SK-N-MC (cell line): ENCODE data around the gene PAGR1.
A peak's percentile ranks its signal among the peaks of the same experiment; 100 is the strongest.
"Not testable (repeated sequence)": the region's sequence is repeated elsewhere in the genome, so short reads cannot be mapped to it uniquely, and the experiment has no call there.

ENCODE experiments used
- DNase-seq: peaks from one replicate; pipeline ENCODE4 v3.0.0-alpha.2; 2011; ENCODE audit warnings: low read depth, low spot score
- H3K27ac ChIP-seq: fragments of 200-600 bp; sonication (generic); 2 replicates; pipeline ENCODE4 v1.5.1; 2016; ENCODE audit warnings: mixed run types
- H3K36me3 ChIP-seq: fragments of 200-600 bp; sonication (generic); 2 replicates; pipeline ENCODE4 v1.6.1; 2017; ENCODE audit warnings: antibody characterized with exemption, low read length, mixed read lengths; ENCODE audit not compliant: insufficient read depth
- H3K4me3 ChIP-seq: fragments of 200-600 bp; sonication (generic); 2 replicates; pipeline ENCODE4 v1.5.1; 2016
- H3K9ac ChIP-seq: fragments of 200-600 bp; sonication (generic); 2 replicates; pipeline ENCODE4 v1.8.0; 2017; ENCODE audit warnings: mixed run types, mixed read lengths; ENCODE audit not compliant: insufficient read length
- H3K9me3 ChIP-seq: fragments of 200-600 bp; sonication (generic); 2 replicates; pipeline ENCODE4 v1.6.1; 2017; ENCODE audit warnings: low read depth, mild to moderate bottlenecking, antibody characterized with exemption, low read length, moderate library complexity, mixed read lengths
- EZH2 ChIP-seq: fragments of 200-600 bp; sonication (generic); IDR thresholded peaks from one replicate; pipeline ENCODE4 v1.6.1; 2017; ENCODE audit warnings: antibody characterized with exemption
- FOXP2 ChIP-seq: optimal IDR thresholded peaks from 2 replicates; pipeline ENCODE3; 2011; ENCODE audit warnings: mild to moderate bottlenecking, moderate library complexity; ENCODE audit not compliant: insufficient read depth; ENCODE audit errors: extremely low read length, control extremely low read depth
- POLR2AphosphoS5 ChIP-seq: IDR thresholded peaks from 2 replicates; pipeline ENCODE4 v1.6.1; 2012; ENCODE audit warnings: mild to moderate bottlenecking, low read depth, low read length, borderline replicate concordance

PAGR1 gene

DNA sequence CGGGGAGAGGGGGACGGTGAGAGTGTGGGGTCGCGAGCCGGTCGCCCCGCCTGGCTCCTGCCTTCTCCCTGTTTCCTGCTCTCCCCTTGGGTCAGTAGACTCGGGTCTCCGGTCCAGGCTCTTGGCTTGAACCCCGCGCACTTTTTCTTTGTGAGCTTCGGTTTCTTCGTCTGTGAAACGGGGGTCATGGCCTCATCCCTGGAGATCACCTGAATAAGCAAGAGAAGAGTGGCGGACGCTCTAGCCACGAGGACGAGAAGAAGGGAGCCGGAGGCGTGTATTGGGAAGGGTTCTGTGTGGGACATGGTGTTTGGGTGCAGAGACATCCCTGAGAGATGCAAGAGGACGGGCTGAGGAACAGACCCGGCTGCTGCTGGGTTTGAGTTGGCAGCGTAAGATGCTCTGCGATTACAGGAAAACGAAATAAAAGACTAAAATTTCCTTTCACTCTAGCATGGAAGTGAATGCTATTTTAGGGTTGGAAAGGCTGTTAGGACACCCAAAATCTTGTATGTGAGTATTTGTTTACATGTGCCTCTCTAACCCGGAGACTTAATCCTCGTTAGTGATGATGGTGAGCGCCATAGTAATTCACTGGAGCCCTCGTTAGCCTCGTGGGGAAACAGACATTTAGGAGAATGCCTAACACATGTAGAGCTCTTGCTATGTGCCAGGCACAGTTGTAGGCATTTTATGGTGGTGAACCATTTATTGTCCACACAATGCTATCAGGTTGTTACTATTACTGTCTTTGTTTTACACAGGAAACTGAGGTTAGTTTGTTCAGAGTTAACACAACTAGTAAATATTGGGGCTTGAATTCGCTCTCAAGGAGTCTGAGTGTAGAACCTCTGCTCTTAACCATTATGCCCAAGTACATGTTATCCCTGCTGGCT is 24.8 kb upstream of the PAGR1 start:
- peak overlapping the region; percentile 16; the same call in 1 of the 2 replicates for H3K27ac ChIP-seq
- no peak for DNase-seq

DNA sequence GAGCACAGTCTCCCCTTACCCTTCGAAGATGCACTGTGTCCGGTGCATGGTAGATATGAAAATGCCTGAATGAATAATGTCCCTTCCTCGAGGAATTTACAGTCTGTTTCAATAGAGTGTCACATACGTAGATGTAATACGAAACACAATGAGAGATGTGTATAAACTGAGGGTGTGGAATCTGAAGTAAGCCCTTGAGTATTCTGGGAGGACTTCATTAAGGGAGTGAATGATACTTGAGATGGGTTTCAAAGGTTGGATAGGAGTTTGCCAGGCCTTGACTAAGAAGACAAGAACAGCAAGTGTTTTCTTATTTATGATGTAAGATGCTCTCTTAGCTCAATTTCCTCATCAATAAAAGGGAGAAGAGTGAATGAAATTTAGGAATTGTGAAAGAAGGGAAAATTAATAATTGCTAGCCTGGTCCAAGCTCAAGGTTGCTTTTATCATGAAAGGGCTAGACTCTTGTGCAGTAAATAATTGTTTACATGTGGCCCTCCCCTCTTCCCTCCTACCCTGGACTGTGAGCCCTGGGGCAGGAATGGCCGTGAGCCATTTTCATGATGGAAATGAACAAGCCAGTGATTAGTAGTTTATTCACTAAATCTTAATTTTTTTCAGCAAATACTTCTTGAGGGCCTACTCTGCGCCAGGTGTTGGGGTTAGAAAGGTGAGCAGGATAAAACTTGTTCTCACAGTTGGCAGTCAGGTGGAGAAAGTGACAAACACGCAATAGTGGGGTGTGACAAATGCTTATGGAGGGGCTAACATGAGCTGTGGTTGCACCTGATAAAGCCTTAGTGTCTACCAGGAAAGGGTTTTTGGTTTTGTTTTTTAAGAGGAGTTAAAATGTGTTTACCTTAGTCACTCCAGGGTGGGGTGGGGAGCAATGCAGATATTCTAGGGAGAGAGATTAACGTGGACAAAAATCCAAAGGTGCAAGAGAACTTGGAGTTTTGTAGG is 23.8 kb upstream of the PAGR1 start:
- Histone ChIP-seq H3K9ac (peak overlapping the region; percentile 92), H3K9me3 (no peaks in the 10 kb centered on the region), H3K4me3 (peak overlapping the region; percentile 86), H3K36me3 (peaks cover 22% of the 10 kb centered on the region), H3K27ac (no peak overlapping the region)
- no peak for DNase-seq
- no peak for TF ChIP-seq POLR2AphosphoS5
- TF ChIP-seq FOXP2: no peak
- TF ChIP-seq EZH2: no peak

More for the DNA sequence above, 24.8 kb upstream of the PAGR1 start:
- Histone ChIP-seq H3K9ac (peak overlapping the region; percentile 92), H3K4me3 (peak overlapping the region; percentile 86), H3K9me3 (no peaks in the 10 kb centered on the region), H3K36me3 (peaks cover 13% of the 10 kb centered on the region; the same call in 1 of the 2 replicates)
- TF ChIP-seq FOXP2 (no peak), EZH2 (no peak), POLR2AphosphoS5 (no peak)

DNA sequence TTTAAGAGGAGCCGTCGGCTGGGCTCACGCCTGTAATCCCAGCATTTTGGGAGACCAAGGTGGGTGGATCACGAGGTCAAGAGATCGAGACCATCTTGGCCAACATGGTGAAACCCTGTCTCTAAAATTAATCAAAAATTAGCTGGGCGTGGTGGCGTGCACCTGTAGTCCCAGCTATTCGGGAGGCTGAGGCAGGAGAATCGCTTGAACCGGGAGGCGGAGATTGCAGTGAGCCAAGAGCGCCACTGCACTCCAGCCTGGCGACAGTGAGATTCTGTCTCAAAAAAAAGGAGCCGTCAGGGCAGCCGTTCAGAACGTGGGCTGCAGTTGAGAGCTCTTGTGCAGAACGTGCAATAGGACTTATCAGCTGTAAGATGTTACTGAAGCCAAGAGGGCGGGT is 22.8 kb upstream of the PAGR1 start:
- not testable (repeated sequence) for H3K4me3 ChIP-seq, H3K27ac ChIP-seq, DNase-seq, H3K9ac ChIP-seq, H3K9me3 ChIP-seq
- peaks cover 33% of the 10 kb centered on the region for H3K36me3 ChIP-seq

DNA sequence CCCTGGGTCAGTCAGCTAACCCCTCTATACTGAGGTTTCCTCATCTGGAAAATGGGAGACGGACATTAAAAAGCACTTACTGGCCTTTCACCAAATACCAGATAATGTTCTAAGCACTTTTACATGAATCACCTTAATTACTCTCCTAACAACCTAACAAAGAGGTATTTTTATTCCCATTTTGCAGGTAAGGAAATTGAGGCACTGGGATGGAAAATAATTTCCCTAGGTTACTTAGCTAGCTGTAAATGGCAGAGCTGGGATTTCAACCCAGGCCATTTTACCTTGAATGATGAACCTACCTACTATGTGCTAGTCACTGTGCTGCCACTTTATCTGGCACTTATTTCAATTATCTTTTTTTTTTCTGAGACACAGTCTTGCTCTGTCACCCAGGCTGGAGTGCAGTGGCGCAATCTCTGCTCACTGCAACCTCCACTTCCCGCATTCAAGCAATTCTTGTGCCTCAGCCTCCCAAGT is 21.7 kb upstream of the PAGR1 start:
- H3K9ac ChIP-seq: no peak overlapping the region
- H3K9me3 ChIP-seq: no peaks in the 10 kb centered on the region
- H3K4me3 ChIP-seq: no peak overlapping the region
- no peak overlapping the region for H3K27ac ChIP-seq
- DNase-seq: no peak
- H3K36me3 ChIP-seq: peaks cover 44% of the 10 kb centered on the region
- TF ChIP-seq EZH2: no peak
- TF ChIP-seq FOXP2: no peak
- TF ChIP-seq POLR2AphosphoS5: no peak

DNA sequence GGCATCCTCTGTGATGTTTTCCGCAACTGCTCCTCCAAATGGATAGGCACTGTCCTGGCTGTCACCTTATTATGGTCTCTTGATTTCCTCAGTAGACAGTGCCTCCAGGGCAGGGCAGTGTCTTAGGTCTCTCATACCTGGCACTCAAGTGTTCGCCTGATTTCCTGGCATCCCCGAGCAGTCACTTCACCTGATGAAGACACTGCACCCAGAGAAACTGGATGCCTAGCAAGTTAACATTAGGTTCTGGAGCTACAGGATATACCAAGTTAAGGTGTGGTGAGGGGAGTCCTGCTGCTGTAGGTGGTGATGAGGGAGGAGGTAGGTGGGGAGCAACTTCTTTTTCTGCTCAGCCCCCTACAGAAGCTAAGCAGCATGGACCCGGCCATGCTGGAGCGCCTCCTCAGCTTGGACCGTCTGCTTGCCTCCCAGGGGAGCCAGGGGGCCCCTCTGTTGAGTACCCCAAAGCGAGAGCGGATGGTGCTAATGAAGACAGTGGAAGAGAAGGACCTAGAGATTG is 13.5 kb upstream of the PAGR1 start:
- peak overlapping the region; percentile 97 for H3K27ac ChIP-seq
- no peaks in the 10 kb centered on the region for H3K9me3 ChIP-seq
- peaks cover 61% of the 10 kb centered on the region for H3K36me3 ChIP-seq
- no peak for TF ChIP-seq POLR2AphosphoS5
- no peak for TF ChIP-seq EZH2
- TF ChIP-seq FOXP2: no peak
- H3K4me3 ChIP-seq: no peak overlapping the region
- no peak overlapping the region for H3K9ac ChIP-seq
- no peak for DNase-seq

DNA sequence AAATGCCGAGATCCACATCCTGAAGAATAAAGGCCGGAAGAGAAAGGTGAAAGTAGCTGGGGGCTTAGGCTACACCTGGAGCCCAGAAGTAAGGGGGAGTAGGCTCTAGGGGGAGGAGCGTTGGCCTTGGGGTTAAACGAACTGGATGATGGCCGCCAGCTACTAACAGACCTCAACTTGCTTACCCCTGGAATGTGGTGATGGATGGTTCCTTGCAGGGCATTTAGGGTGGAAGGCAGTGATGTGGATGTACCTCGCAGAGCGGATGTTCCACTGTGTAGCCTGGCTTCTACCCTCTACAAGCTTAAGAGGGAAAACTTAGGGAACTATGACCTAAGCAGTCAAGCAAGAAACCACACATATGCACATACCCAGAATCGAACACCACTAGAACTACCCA is 11.9 kb upstream of the PAGR1 start:
- Histone ChIP-seq H3K9ac (peak overlapping the region; percentile 91), H3K4me3 (peak overlapping the region; percentile 83)

DNA sequence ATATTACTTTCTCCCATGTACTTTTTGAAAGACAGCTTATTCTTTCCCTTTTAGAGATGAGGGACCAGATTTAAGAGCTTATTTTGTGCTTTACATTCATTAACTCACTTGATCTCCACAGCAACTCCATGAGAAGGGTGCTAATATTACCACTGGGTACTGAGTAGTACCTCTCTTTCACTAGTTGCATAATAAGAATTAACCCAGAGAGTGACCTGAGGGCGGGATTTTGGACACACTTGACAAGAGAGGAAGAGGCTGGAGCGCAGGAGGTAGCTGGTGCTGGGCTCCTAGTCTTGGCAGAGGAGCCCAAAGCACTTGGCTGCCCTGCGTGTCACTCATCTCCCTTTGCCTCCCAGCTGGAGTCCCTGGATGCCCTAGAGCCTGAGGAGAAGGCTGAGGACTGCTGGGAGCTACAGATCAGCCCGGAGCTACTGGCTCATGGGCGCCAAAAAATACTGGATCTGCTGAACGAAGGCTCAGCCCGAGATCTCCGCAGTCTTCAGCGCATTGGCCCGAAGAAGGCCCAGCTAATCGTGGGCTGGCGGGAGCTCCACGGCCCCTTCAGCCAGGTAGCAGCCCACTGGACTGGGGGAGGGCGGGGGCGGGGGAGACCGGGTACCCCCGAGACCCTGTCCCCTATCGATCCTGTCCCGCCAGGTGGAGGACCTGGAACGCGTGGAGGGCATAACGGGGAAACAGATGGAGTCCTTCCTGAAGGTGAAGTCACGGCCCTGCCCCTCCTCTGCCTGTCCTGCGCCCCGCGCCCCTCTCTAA is 11.3 kb upstream of the PAGR1 start:
- Histone ChIP-seq H3K27ac (peak overlapping the region; percentile 97), H3K36me3 (peaks cover 58% of the 10 kb centered on the region), H3K9ac (peak overlapping the region; percentile 91), H3K4me3 (peak overlapping the region; percentile 83), H3K9me3 (no peaks in the 10 kb centered on the region)
- no peak for DNase-seq
- TF ChIP-seq POLR2AphosphoS5: no peak
- no peak for TF ChIP-seq FOXP2
- TF ChIP-seq EZH2: no peak

More for the DNA sequence above, 11.9 kb upstream of the PAGR1 start:
- DNase-seq: no peak
- Histone ChIP-seq H3K27ac (peak overlapping the region; percentile 97), H3K36me3 (peaks cover 58% of the 10 kb centered on the region), H3K9me3 (no peaks in the 10 kb centered on the region)
- TF ChIP-seq FOXP2 (no peak), POLR2AphosphoS5 (no peak; the same call in 1 of the 2 replicates), EZH2 (no peak)
